HTERT RPE-1 (cell line): ENCODE measurements around the gene ASIC2.

Source experiments
- in situ Hi-C: fragments of 300-500 bp; cut with MboI; formaldehyde crosslinking; loops from 4 replicates; pipeline ENCODE4 v1.14.3; 2020; ENCODE audit warnings: low sequenced_read_pairs

Gene ASIC2

DNA sequence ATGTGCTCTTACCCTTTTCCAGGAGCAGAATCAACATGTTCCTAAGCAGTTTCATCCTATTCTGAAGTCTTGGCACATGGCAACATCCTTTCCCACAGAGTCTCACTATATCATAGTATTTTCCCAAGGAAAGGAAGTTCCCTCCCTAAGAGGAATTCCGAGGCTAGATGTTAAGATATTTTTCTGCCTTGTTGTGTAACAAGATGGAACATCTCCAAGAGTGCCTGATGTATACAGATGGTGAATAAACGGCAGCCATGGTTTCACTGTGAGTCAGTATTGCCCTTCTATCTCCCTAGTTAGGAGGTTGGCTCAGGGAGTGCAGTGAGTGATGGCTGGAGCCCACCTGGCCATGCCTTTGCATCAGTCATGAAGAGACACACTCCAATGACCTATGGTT is 253.2 kb downstream of the ASIC2 start:
- in situ Hi-C loops: no loop called here

DNA sequence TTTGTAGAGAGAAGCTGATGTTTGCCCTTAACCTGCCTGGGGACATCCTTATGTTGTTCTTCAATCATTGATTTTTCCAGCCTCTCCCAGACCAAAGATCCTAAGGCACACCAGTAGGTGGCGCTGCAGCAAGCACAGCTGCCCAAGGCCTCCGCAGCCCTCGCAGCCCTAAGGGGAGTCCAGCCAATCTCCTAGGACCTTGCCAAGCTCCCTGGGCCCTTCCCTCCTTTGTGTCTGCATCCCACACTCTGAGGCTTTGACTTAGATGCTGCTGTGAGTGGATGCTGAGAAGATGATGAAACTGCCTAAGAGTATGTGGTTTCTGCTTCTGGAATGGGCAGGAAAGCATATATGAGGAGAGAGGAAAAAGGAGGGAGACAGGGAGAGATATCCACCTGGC is 254.4 kb downstream of the ASIC2 start:
- in situ Hi-C loops: no loop called here

DNA sequence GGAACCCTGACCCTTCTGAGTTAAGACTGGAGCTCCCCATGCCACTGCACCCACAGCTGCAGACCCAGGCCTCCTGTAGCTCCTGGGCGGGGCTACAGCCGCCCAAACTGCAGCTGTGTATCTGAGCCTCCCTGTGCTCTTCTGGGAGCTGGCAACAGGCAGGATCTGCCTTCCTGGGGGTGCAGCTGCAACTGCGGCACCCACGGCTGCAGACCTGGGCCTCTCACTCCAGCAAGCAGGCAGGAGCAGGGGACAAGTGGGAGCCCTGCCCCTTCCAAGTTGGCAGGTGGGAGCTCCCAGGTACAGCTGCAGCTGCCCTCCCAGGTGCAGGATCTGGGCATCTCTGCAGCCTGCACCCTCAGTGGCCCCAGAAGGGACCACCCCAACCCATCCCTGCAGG is 259.9 kb downstream of the ASIC2 start:
- in situ Hi-C loops: no loop called here

DNA sequence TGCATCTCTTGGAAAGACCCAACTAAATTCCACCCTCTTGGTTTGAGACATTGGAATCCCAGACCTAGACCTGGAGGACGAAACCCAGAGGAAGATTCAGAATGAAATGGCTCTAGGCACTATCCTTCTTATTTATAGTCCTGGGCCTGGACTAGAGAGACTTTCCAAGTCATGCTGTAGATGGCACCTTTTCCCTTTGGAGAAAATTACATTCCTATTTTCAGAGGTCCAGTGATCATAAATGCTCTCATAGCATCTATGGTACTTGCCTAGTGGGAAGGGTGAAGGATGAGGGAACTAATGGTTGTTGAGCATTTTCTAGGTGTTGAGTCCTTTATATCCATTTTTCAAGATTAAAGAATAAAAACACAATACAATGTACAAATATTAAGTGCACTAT is 264.3 kb downstream of the ASIC2 start:
- in situ Hi-C loops: no loop called here

DNA sequence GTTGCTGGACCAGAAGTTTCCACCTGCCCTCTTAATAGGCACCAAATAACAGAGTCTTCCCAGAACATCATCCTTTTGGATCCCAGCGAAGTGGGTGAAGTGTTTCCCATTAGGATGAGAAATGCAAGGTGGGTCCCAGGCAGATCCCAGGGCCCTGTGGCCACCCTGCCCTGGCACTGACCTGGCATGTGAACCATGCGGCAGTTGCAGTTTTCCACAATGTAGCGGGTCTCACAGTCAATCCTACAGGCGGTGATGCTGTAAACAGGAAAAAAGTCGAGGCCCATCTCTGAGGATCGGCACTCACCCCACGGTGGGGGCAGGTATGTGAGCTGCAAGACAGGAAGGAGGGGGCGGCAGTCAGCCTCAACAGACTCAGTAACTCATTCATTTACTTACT is 265.0 kb downstream of the ASIC2 start:
- in situ Hi-C loops: no loop called here

DNA sequence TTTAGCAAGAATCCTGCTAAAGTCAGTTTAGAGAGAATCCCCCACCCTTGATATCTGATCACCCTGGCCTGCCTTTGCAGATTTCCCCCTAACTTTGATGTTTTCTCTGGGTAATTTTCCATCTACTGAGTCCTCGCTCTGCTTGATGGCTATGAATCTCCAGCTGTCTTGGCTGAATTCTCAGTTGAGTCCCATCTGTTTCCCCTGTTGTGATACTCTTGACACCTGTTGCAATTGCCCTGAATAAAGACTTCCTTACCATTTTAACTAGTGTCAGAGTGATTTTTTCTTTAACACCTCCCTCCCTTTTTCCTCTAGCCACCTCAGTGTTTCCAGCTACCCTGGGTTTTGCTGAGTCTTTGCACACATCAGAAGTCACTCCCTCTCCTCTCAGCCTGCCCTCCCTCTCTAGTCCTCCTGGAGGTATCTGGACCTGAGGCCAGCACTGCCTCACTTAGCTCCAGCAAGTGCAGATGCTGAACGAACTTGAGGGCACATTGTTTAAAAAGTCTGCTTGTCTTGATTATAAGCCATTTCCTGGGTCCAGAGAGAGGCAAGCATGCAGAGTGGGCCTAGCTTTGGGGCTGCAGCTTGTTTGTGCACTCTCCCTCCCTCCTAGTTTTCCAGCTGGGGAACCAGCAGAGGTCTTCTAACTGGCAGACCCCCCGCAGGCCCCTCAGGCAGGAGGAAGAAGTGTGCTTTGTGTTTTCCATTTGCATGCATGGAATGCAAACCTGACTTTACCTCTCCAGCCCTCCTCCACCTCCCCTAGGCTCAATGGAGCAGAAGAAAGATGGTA is 268.2 kb downstream of the ASIC2 start:
- in situ Hi-C loops: no loop called here

DNA sequence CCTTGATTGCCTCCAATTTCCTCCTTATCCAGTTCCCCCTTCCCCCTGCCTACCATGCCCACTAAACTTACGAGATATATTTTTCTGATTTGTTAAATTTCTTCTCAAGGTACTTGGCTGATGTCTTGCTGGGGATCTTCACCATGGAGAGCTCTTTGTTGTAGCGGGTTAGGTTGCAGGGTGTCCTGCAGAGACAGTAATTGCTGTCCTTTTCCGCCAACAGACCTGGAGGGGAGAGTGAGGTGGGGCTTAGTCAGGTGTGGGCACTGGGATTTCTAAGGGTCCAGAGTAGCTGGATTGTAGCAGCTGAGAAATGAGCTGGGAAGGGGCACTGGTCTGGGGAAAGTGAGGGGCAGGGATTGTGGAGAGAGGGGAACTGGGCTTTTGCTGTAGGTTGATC is 269.3 kb downstream of the ASIC2 start:
- in situ Hi-C loops: no loop called here

DNA sequence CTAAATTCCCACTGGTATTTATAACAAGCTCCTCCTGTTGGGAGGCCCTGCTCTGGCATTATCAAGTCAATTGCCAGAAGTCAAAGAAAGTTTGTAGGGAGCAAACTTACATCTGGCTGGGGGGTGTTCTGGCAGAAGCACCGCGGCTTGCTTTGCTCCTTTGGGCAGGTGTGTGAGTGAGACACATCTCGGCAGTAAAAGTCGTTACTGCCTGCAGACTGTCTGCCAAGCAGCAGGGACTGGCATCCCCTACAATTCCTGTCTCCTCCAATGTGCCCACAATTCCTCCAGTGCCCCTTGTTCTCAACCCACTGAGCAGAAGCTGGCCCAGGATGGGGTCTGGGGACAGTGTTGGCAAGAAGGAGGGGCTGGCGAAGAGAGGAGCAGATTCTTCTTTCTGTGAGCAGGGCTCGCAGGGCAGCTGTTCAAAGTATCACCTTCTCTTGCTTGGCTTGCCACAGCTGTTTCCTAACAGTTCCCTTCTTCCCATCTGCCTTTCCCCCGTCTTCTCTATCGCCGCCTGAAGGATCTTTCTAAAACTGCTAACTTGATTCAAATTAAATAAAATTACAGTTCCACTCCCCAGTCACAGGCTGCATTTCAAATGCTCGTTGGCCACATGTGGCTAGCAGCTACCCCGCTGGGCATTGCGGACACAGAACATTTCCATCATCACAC is 271.2 kb downstream of the ASIC2 start:
- in situ Hi-C loops: no loop called here

DNA sequence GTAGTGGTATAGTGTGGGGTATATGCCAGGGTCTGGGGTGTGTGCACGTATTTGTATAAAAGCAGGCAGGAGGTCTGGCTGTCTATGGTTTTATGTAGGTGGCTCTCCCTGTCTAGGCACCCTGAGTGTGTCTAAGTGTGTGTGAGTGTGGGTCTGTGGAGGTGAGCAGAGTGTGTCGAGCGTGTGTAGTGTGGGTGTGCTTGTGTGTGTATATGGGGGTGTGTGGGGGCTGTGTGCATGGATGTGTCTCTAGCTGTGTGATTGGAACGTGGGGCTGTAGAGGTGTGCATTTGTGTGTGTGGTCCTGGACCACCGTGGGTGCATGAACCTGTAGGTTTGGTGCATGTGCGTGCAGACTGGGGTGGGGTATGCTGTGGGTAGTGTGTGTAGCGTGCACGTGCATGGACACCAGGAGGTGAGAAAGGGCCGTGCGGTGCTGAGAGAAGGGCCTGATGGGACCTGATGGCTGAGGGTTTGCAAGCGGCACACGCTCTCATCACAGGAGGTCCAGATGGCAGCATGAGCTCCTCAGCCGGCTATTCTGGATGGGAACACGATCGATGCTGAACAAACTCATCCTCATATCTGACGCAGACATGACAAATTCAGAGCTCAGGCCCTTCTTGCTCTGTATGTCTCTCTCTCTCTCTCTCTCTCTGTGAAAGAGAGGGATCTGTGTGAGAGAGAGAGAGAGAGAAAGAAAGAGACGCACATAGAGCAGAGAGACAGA is 273.8 kb downstream of the ASIC2 start:
- in situ Hi-C loops: no loop called here

DNA sequence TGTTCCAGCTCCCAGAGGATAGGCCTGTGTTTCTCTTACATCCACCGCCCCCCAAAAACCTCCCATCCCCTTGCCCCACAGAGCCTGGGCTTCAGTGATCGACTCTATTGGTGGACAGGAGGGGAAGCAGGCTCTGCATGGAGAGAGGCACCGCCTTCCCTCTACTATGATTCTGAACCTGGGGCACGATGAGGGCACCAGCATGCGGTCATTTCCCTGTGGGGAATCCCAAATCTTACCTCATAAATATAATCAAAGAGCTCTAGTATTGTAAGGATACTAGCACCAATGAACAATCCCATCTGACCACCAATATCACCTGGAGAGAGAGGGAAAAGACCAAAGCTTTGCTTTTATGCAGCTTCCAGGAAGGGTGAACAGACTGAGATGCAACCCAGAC is 275.7 kb downstream of the ASIC2 start:
- in situ Hi-C loops: no loop called here

DNA sequence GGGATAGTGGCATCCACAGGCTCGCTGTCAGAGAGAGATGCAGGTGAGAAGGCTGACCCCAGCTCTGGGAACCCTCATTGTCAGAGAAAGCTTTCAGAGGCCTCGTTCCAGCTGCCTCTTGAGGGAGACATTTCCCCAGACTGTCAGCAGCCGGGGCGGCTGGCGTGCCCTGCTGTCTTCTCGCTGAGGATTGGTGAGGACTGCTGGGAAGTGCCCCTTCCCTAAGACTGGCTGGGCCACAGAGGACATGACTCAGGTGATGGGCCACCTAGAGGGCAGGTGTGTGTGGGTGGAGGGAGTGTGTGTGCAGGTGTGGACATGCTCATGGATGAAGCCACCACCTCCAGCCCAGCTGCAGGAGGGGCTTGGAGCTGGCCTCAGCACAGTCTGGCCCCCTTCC is 276.2 kb downstream of the ASIC2 start:
- in situ Hi-C loops: no loop called here

DNA sequence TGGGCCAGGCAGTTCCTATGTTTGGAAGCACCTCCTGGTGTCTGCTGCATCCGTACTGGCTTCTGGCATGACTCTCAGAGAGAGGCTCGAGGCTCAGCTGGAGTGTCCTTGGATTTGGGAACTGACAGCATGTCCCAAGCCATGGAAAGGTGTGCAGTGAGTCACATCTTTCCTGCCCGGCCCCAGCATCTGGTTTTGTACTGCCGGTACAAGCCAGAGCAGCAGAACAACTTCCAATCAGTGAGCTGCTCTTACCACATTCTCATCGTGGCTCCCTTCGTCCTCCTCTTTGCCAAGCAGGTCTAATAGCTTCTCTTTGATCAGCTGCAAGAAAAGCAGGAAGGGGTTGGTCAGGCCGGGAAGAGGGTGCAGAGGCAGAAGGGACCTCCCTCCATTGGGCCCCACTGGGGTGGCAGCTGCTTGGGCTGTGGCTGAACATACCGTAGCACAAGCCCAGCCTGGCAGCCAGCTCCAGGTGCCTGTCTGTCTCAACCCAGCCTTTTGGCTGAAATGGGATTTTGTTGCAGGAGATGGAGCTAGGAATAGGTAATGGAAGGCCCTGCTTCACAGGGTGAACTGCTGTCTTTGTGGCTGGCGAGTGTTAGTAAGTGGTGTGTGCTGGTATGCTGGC is 277.3 kb downstream of the ASIC2 start:
- in situ Hi-C loops: no loop called here

DNA sequence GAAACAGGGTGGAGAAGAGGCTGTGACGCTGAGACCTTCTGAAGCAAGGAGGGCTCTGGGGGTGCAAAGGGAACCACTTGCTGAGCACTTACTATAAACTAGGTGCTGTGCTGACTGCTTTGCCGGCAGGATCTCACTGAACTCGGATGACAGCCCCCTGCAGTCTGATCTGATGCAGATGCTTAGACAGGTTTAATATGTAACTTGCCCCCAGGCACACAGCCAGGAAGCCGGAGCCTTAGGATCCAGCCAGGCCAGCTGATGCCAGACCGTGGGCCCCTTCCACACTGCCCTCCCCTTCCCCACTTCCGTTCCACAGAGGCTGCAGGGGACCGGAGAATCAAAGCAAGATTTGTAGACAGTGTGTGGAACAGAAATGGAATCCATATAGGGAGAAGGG is 278.3 kb downstream of the ASIC2 start:
- in situ Hi-C loops: no loop called here

DNA sequence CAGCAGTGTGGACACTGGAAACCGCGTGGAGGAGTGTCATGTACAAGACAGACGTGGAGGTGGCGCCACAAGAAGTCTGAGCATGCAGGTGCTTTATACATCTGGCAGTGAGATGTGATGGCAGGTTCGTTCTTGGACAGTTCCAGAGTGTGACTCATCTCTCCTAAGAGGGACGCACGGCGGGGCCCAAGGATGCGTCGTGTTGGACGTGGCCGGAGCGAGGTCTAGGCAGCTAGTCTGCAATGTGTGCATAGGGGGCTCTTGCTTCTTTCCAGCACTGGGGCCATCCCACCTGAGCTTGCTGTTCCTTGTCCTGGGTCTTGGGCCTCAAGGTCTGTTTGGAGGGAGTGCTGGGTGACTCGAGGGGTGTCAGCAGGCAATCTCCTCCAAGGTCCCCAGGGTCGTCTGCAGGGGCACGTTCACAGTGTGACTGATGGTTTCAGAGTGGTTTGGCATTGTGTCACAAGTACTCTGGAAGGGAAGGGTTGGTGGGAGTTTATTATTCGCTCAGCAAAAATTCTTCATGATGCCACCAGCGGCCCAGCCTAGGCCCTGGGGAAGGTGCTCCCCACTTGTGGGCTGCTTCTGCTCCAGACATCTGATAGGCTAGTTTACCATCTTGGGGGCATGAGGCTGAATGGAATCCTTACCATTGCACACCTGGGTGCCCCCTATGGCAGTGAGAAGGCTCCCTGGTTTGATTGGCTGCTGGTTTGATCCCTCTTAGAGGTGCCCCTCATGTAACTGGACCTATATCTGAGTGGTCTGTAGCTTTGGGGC is 279.3 kb downstream of the ASIC2 start:
- in situ Hi-C loops: no loop called here

DNA sequence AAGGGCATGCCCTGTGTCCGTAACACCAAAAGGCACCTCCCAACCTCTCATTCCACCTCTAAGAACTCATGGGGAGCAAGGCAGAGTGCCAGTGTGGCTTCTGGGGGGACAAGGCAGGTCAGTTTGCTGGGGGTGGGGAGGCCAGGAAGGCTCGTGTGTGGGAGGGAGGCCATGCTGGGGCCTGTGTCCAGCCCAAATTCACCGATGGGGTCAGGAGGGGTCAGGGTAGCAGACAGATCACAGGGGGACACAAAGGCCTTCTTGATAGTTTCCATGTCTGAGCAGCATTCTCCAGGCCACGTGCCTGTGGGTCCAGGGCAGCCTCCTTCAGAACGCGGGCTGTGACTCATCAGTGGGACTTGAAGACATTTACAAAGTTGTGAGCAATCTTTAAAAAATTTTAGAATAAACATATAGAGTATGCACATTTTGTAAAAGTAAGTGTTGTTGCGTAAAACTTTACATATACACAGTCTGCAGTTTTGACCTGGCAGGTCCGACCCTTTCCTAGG is 280.5 kb downstream of the ASIC2 start:
- in situ Hi-C loops: no loop called here

DNA sequence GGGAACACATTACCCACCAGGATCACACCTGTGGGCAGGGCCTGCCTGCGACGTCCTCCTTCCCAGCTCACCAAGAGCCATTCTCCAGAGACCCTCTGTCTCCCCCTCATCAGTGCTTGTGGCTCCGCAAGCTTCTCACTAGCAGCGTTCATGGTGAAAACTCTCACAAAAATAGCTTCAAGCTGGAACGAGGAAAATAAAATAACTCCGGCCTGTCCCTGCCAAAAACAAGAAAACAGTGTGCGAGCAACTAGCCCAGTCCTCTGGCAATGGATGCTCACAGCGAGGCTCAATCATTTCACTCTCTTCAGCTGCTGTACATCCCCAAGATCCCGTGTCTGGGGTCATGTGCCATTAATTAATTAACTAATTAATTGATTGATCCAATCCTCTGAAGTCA is 283.5 kb downstream of the ASIC2 start:
- in situ Hi-C loops: no loop called here

DNA sequence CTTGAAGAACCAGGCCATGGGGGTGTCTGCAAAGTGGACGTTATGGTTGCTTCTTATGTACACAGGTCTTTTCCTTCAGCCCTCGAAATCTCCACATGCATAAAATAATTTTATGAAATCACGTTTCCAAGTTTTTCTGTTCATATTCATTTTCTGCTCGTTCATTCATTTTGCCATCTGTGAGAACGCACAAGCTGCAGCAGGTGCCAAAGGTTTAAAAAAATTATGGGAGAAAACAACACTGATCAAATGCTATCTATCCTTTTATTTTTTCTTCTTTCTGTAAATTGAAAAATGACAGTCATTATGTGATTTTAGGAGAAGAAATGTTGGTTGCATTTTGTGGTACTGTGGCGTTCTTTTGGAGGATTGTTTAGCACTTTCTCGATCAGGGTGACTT is 285.9 kb downstream of the ASIC2 start:
- in situ Hi-C loops: no loop called here

DNA sequence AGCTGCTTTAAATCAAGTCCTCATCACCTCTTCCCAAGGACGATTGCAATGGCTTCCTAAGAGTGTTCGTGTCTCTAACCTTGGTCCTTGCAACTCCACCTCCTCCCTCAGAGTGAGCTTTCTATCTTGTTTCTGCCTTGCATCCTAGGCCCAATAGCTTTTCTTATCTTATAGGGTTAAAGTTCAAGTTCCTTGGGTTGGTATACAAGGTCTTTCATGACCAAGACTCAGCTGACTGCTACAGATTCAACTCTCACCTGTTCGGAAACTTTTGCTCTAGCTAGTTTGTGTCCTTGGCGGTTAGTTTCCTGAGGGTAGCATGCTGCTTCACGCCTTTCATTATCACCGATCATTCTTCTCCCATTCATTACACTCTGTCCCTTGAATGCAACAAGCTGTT is 290.8 kb downstream of the ASIC2 start:
- in situ Hi-C loops: no loop called here

DNA sequence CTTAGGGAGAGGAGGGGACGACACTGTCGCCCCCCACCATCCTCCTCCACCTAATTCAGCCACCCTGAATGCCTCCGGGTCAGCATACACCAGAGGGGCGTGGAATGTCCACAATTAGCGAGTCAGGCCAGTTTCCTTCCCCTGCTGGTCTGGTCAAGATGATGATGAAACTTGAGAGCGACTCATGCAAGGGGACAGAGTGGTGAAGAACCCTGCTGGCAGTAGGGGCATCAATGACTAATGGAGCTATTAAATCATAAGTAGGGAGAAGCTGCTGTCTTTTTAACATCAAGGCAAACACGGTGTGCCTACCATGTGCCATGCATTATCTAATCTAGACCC is 294.2 kb downstream of the ASIC2 start:
- in situ Hi-C loops: no loop called here

DNA sequence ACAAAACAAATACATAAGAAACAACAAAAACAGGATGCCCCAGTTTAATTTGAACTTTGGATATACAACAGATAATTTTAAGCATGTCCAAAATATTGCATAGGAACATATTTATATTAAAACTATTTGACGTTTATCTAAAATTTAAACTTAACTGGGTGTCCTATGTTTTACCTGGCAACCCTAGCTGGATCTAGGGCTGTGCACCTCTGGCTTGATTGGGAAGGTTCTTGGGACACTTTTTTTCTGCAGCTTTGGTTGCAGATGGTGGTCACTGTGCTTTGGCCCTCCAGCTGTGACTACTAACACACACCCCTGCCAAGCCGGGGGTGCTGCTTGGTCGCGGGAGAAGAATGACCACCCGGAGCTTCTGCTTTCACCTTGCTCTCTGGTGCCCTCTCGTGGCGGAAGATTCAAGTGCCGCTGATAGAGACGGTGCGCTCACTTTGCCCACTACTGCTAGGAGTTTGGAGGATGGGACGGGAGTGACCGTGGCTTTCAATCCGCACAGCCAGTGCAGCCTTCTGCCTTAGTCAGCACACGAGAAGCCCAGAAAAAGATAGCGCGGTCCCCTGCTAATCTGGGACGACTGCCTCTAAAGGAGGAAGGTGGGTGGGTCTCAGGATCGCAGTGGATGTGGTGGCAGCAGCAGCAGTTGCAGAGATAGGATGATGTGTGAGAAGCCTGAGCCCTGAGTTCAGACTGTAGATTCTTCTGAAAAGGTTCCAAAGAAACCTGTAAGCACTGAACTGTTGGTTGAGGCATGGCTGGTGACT is 294.8 kb downstream of the ASIC2 start:
- in situ Hi-C loops: no loop called here
